GM21360 (cell line): ENCODE results near the gene TFEB.

Source experiments
- ATAC-seq: cut with Tn5 transposase; IDR thresholded peaks from one replicate; pipeline ENCODE4 v1.9.1; 2021; ENCODE audit warnings: mild to moderate bottlenecking, moderate library complexity; ENCODE audit not compliant: unreplicated experiment

TFEB gene

GRCh38 chr6:41677124-41677921 is 58.1 kb downstream of the TFEB start:
- no peak for ATAC-seq

- no peak for ATAC-seq
Measured at GRCh38 chr6:41676431-41676830, 59.0 kb downstream of the TFEB start.

DNA sequence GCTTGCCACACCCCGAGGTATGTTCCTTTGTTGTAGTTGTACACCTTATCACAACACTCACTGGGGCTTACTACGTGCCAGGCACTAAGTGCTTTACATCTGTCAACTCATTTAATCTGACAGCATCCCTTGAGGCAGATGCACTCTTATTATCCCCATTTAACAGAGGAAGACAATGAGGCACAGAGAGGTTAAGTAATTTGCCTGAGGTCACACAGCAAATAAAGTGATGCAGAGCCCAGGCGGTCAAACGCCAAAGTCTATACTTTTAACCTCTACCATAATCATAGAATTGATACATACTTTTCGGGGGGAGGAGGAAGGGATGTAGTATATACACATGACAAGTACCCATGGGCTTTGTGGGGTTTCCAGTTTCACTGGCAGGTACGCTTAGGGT is 59.4 kb downstream of the TFEB start:
- no peak for ATAC-seq

DNA sequence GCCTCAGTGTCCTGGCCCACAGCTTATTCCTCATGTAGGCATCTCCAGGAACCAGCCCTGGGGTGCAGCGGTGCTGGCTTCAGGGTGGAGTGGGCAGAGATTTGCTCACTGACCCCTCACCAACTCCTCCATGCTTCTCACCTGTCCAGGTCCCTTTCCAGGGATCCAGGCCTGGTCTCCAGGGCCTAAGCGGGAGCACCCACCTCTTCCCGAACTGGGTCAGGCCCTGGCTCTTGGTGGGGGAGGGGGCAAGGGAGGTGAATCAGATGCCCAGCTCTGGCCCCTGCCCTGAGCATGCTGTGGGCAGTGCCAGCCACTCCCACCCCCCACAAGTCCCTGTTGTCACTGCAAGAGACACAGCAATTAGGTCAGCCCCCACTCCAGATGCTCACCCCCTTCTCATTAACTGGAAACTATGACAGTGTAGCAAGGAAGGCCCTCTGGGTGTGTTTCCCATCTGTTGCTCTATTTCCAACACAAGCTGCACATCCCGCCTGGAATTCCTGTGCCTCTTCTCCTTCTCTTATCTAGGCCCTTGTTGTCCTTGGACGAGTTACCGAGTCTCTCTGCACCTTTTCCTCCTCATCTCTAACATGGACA is 60.1 kb downstream of the TFEB start:
- no peak for ATAC-seq

DNA sequence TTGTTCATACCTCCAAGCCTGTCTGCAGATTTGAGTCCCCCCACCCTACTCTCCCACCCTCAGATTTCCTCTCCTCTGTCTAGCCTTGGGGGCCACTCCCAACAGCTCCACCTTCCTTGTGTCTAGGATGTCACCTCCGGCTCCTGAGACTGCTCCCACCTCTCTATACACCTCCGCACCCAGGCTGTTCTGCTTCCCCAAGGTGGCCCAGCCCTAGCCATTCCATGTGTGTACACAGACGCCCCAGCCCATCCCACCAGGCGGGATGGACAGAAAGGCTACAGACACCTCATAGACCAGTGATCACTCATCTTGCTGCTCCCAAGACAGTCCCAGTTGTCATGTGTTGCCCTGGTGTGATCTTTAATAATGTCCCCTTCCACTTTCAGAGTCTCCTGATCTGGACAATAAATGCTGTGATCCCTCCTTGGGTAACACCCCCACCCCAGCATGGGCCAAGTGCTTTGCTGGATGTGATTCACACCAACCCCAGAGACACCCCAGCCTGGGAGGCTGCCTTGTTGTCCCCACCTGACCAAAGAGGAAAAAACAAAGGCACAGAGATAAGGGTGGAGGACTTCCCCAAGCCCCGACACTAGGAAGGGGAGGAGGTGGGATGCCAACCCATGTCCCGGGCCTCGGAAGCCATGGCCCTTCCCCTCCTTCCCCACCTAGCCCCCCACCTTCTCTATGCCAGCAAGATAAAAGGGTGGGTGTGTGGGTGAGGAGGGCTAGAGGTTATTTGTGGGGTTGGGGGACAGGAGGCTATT is 61.0 kb downstream of the TFEB start:
- no peak for ATAC-seq

GRCh38 chr6:41673704-41674000 is 61.8 kb downstream of the TFEB start:
- ATAC-seq = no peak

GRCh38 chr6:41672816-41673703 is 62.3 kb downstream of the TFEB start:
- ATAC-seq = no peak

GRCh38 chr6:41672016-41672415 is 63.4 kb downstream of the TFEB start:
- no peak for ATAC-seq

- ATAC-seq = no peak
Measured at GRCh38 chr6:41671376-41671775, 64.0 kb downstream of the TFEB start.

DNA sequence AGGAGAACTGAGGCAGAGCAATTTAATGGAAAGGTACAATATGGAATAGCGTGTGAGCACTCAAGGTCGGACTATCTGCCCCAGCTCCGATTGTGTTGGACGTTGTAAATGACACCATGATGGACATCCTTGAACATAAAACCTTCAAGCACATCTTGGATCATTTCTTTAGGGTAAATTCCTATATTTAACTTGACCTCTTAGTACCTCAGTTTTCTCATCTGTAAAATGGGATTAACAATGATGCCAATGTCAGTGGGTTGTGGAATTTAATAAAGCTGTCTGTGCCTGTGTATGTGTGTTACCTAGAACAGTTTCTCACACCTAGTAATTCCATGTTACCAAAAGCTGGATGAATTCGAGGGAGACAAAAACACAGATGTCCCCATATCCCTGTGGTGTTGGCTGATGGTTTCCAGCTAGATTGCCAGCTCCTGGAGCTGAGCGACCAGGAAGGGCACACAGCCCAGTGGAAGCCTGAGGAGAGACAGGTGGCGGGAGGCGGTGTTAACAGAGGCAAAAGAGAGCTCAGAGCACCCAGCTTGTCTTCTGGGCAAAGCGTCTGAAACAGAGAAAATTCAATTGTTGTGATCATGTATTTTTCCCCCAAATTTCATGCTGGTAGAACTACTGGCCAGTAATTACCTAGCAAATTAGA is 64.6 kb downstream of the TFEB start:
- ATAC-seq = no peak

DNA sequence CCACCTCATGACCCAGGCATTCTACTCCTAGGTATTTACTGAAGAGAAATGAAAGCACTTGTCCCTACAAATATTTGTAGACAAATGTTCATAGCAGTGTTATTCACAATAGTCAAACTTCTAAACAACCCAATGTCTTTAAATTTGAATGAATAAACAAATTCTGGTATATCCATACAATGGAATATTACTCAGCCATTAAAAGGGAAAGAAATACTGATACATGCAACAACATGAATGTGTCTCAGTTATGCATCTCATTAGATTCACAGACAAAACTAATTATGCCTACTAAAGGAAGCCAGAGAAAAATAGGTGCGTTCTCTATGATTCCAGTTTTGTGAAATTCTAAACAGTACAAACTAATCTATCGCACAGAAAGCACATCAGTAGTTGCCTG is 66.4 kb downstream of the TFEB start:
- ATAC-seq = no peak

DNA sequence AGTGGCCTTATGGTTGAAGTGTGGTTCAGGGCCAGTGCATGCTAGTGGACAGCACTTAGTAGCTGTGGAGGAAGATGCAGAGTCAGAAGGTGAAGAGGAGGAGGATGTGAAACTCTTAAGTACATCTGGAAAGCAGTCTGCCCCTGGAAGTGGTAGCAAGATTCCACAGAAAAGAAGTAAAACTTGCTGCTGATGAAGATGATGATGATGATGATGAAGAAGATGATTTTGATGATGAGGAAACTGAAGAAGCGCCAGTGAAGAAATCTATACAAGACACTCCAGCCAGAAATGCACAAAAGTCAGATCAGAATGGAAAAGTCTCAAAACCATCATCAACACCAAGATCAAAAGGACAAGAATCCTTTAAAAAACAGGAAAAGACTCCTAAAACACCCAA is 68.2 kb downstream of the TFEB start:
- ATAC-seq = no peak

GRCh38 chr6:41664271-41664670 is 71.1 kb downstream of the TFEB start:
- ATAC-seq = no peak

GRCh38 chr6:41663568-41663967 is 71.8 kb downstream of the TFEB start:
- ATAC-seq = no peak

DNA sequence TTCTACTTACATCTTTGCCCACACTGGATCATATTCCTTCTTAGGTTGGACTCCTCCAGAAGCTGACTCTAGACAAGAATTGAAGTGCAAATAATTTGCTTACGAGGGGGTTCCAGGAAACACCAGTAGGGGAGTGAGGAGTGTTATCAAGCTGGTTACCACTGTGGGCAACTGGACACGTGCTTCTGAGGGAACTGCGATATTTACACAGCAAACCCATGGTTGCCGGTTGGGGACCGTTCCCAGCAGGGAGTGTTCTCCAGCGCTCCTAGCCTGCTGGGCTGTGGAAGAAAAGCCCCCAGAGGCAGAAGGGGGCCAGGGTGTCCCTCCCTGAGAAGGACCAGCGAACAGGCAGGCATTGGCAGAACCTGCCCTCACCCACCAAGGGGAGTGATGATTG is 75.5 kb downstream of the TFEB start:
- ATAC-seq = no peak

GRCh38 chr6:41658636-41659035 is 76.8 kb downstream of the TFEB start:
- no peak for ATAC-seq

DNA sequence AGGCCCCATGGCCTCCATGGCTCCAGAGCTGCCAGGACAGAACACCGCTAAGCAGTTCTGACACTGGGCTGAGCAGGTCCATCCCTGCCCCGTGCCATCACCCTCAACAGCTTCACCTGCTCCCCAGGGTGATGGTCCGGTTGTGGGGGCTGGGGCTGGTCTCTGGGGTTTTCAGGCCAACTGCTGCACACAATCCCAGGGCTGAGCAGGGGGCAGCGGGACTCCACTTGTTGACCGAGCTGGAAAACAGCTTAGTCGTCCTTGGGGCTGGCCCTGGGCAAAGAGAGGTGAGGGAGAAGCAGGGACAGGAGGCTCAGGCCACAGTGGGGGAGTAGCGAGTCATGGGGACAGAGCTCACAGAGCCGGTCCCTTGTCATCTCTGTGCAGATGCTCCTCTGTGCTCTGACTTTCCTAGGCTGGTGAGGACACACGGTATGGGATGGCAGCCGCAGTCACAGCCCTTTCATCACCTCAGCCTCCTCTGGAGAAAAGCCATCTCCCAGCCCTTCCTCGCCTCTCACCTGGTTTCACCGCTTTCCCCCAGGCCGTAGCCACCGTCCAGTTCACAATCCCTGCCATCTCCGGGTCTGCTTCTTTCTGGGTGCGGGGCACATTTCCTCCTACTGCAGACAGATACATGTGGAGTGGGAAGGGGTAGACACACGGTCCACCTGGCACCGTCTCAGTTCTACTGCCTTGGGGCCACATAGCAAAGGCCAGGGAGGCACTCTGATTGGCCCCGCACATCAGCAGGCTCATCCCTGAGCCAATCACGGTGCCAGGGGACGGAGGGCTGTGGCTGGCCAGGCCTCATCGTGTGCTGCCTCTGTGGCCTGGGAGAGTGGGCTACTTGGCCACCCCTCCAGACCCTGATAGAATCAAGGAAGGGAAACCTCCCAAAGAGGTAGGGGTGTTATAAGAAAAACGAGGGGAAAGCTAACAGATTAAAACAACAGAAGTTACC is 78.0 kb downstream of the TFEB start:
- no peak for ATAC-seq

GRCh38 chr6:41656002-41656691 is 79.3 kb downstream of the TFEB start:
- no peak for ATAC-seq

GRCh38 chr6:41655646-41656001 is 79.8 kb downstream of the TFEB start:
- no peak for ATAC-seq
